LNCaP clone FGC (cell line): Measurements from ENCODE around the gene ZBTB20.

Source experiments
- DNase-seq: peaks from one replicate; pipeline ENCODE4 v3.0.0-alpha.2; 2011; ENCODE audit warnings: low read depth
- H3K4me3 ChIP-seq: 2 replicates; pipeline ENCODE4 v1.5.1; 2011; ENCODE audit warnings: mild to moderate bottlenecking, low read depth, low read length, control low read depth
- TF ChIP-seq, protein P1 (sequence below): IDR thresholded peaks from 2 replicates; pipeline ENCODE4 v1.5.1; 2012; ENCODE audit warnings: mild to moderate bottlenecking; ENCODE audit not compliant: control insufficient read depth, insufficient read depth; ENCODE audit errors: extremely low read depth

ZBTB20 gene

DNA sequence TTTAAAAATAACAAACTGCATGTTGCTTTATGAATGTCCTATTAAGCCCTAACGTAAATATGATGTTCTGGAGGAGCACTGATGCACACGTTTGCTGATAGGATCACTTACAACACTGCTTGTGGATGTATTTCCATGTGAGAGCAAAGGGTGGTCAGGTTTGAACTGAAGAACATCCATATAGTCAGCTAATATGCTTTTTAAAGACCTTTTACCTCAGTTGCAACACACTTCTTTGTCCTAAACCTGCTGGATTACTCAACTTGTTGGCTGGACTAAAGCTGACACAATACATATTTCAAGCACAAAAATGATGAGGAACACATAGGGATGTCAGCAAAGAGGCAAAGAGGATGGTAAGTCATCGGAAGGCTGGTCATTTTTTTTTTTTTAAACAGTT is 666.6 kb downstream of the ZBTB20 start:
- H3K4me3 ChIP-seq, result no peak overlapping the region
- no peak for DNase-seq
- TF ChIP-seq, protein P1, sequence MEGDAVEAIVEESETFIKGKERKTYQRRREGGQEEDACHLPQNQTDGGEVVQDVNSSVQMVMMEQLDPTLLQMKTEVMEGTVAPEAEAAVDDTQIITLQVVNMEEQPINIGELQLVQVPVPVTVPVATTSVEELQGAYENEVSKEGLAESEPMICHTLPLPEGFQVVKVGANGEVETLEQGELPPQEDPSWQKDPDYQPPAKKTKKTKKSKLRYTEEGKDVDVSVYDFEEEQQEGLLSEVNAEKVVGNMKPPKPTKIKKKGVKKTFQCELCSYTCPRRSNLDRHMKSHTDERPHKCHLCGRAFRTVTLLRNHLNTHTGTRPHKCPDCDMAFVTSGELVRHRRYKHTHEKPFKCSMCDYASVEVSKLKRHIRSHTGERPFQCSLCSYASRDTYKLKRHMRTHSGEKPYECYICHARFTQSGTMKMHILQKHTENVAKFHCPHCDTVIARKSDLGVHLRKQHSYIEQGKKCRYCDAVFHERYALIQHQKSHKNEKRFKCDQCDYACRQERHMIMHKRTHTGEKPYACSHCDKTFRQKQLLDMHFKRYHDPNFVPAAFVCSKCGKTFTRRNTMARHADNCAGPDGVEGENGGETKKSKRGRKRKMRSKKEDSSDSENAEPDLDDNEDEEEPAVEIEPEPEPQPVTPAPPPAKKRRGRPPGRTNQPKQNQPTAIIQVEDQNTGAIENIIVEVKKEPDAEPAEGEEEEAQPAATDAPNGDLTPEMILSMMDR, result no peak

- TF ChIP-seq, protein P1, result no peak
- DNase-seq, result no peak
- no peak overlapping the region for H3K4me3 ChIP-seq
Observed at GRCh38 chr3:114478801-114479200, 668.3 kb downstream of the ZBTB20 start.

- TF ChIP-seq, protein P1, result no peak
- DNase-seq, result no peak
- H3K4me3 ChIP-seq, result no peak overlapping the region
Observed at GRCh38 chr3:114476511-114476910, 670.6 kb downstream of the ZBTB20 start.

DNA sequence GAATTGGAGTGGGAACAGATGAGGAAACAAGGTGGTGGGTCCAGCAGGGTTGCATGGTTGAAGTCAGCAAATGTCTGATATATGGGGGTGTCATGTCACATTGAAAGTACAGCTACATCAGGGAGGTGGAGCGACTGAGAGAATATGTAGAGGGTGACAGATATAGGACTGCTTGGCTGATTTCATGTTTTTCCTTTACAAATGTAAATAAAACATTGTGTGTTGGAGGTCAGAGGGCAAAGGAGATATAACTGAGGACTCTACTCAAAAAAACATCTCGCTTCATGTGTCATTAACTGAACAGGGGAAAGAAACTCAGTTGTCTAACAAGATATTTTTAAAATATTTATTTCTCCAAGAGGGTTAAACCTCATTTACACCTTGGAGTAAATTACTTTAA is 675.6 kb downstream of the ZBTB20 start:
- DNase-seq, result no peak
- TF ChIP-seq, protein P1, result no peak
- no peak overlapping the region for H3K4me3 ChIP-seq

- no peak overlapping the region for H3K4me3 ChIP-seq
- TF ChIP-seq, protein P1, result no peak
- DNase-seq, result no peak
Observed at GRCh38 chr3:114469070-114469469, 678.0 kb downstream of the ZBTB20 start.

GRCh38 chr3:114466816-114467215 is 680.3 kb downstream of the ZBTB20 start:
- no peak overlapping the region for H3K4me3 ChIP-seq
- no peak for DNase-seq
- TF ChIP-seq, protein P1, result no peak

DNA sequence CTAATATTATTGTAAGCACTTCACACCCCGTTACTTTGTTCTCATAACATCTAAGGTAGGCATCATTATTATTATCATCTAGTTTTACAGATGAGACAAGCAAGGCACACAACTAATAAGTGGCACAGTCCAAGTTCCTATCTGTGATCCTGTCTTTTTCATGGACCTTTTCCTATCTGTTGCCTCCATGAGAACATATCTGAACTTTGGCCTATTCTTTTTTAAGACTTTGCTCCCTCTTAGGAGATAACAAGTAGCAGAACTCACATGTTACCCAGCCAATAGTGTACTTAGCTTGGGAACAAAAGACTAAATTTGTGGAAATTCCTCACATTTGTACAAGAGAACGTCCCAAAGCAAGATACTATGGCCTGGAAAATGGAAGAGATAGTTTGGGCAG is 680.8 kb downstream of the ZBTB20 start:
- TF ChIP-seq, protein P1, result no peak

More for the DNA sequence above, 680.8 kb downstream of the ZBTB20 start:
- DNase-seq, result no peak
- no peak overlapping the region for H3K4me3 ChIP-seq
